Aorta (tissue), 5 donors: ENCODE measurements around the gene SLC24A3. TPM values are rescaled to one million over a fixed set of nuclear protein-coding genes. Genes with fewer than 3 reads are reported as not detected.

Source experiments
- ATAC-seq: fragments of 200-7000 bp; cut with Tn5 transposase; one replicate; pipeline ENCODE4 v1.9.1; 2022; ENCODE audit warnings: moderate library complexity; ENCODE audit not compliant: low FRiP score
- DNase-seq, 2 donors: peaks; one replicate each; pipeline ENCODE4 v3.0.0-alpha.2; 2020
- H3K27ac ChIP-seq, 2 donors: one replicate each; pipeline ENCODE4 v1.5.1; 2013; ENCODE audit warnings: low read length in 2 of 2, mild to moderate bottlenecking in 2 of 2, moderate library complexity in 2 of 2, control low read depth in 1 of 2, inconsistent platforms in 1 of 2, low read depth in 1 of 2
- H3K27me3 ChIP-seq, 2 donors: one replicate each; pipeline ENCODE4 v1.6.1; 2013; ENCODE audit warnings: control low read depth in 1 of 2, low read length in 1 of 2, mild to moderate bottlenecking in 1 of 2, moderate library complexity in 1 of 2; ENCODE audit not compliant: insufficient read depth in 2 of 2, control insufficient read depth in 1 of 2
- H3K36me3 ChIP-seq, 2 donors: one replicate each; pipeline ENCODE4 v1.6.1; 2013; ENCODE audit warnings: control low read depth in 1 of 2, low read length in 1 of 2, mild to moderate bottlenecking in 1 of 2; ENCODE audit not compliant: insufficient read depth in 2 of 2, control insufficient read depth in 1 of 2
- H3K4me1 ChIP-seq, 2 donors: one replicate each; pipeline ENCODE4 v1.6.1; 2013; ENCODE audit warnings: low read length in 2 of 2, control low read depth in 1 of 2, mild to moderate bottlenecking in 1 of 2, moderate library complexity in 1 of 2; ENCODE audit not compliant: insufficient read depth in 2 of 2, control insufficient read depth in 1 of 2
- H3K4me3 ChIP-seq, 2 donors: one replicate each; pipeline ENCODE4 v1.5.1; 2013; ENCODE audit warnings: low read length in 2 of 2, control low read depth in 1 of 2, mild to moderate bottlenecking in 1 of 2
- H3K9me3 ChIP-seq: one replicate; pipeline ENCODE4 v1.6.1; 2013; ENCODE audit warnings: mild to moderate bottlenecking, low read length; ENCODE audit not compliant: control insufficient read depth
- WGBS, 2 donors: extraction: QIAGEN DNeasy Blood & Tissue Kit; methylation state at CpG; one replicate each; pipeline ENCODE4 v1.1.7; 2013; 5-methylcytosine and 5-hydroxymethylcytosine counted together
- intact Hi-C, 2 donors: fragments of 100-400 bp; cut with DNase I; formaldehyde crosslinking; loops; one replicate each; pipeline versions ENCODE4 v1.14.2 to v1.15.0; 2022
- polyA plus RNA-seq, 2 donors: library from polyadenylated mRNA; stranded (reverse); fragments of 200-250 nt; gene quantifications; one replicate each; pipeline ENCODE4 v1.2.3, GENCODE V29; 2013
- total RNA-seq, 2 donors: library from RNA; stranded (reverse); fragmentation: NEBNext Ultra II Directional; extraction: Animal tissue kit (Norgen Biotek cat#: 25700); gene quantifications; one replicate each; pipeline ENCODE4 v1.2.1, GENCODE V29; 2021
- donor health status: healthy with polysubstance abuse.
- donor health status: Bipolar disorder and iron deficiency.
- donor health status: DM: no; HTN: no; CAD: no.
- donor health status: DM: no; HTN: no; CAD: no.
- donor health status: DM: yes; HTN: yes; CAD: no.

Gene SLC24A3
- total and polyA plus RNA-seq, 4 donors: 8.8 to 24.9 (median 19.1) TPM

DNA sequence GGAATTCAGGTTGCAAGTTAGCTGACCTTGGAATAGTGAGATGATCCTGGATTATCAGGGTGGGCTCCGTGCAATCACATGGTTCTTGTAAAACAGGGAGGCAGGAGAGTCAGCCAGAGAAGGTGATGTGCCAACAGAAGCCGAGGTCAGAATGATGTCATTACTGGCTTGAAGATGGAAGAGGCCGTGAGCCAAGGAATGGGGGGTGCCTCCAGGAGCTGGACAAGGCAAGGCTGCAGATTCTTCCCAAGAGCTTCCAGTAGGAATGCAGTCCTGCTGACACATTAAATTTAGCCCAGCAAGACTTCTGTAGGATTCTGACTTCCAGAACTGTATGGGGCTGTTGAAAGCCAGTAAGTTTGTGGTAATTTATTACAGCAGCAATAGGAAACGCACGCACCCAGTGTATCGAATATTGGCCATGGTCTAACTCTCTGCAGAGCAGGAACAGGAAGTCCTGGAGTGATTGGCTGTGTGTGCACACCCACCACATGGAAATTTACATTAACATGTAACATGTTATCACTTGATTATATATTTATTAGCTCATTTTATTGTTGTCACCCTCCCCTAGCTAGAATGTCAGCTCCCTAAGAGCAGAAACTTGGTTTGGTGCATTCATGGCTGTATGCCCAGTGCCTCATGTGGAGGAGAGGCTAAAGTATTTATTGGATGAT is 19.1 kb downstream of the SLC24A3 start:
- DNase-seq: no peak
- H3K9me3 ChIP-seq: no peaks in the 10 kb centered on the region
- no peaks in the 10 kb centered on the region for H3K4me1 ChIP-seq
- intact Hi-C loops: no loop called here
- H3K27me3 ChIP-seq: no peaks in the 10 kb centered on the region
- H3K4me3 ChIP-seq: no peak overlapping the region
- ATAC-seq: no peak
- H3K27ac ChIP-seq: no peak overlapping the region
- 64 to 68% methylated on average over 6 of the region's 6 CpGs for WGBS, 2 donors
- H3K36me3 ChIP-seq: no peaks in the 10 kb centered on the region

DNA sequence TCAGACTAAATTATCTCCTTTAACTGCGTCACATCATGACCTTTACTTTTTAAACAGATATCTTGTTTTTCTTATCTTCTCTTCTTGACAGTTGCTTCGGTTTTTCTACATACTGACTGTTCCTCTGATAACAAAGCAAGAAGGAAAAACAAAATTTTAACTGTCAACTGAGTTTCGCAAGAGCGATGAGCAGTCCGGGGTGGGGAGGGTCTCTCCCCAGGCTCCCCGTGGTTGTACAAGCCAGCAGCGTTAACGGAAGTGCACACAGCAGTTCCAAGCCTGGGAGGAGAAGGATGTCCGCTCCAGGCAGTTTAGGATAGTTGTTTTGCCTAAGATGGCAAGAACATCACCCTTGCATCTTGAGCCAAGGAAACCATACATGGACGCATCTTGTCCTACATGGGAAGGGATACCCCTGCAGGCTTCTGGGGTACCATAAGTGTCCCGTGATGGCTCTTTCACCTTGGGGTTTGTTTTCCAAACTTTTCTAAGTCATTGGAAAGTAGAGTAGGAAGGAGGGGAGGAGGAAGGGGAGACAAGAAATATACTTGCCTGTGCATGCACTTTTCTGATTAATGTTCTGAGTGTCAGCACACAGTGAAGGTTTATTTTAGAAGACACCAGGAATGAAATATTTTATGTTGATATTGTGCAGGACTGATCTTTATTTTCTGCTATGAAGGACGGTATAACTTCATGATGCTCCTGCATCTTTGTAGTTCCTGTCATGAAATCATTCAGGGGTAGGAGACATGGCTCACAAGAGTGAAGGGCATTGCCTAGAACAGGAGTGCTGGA is 20.8 kb downstream of the SLC24A3 start:
- Histone ChIP-seq H3K4me1 (no peaks in the 10 kb centered on the region), H3K9me3 (no peaks in the 10 kb centered on the region), H3K27me3 (no peaks in the 10 kb centered on the region), H3K36me3 (no peaks in the 10 kb centered on the region), H3K4me3 (no peak overlapping the region), H3K27ac (no peak overlapping the region)
- intact Hi-C loops: no loop called here
- peak; percentile 56 for ATAC-seq
- WGBS, 2 donors: 79 to 80% methylated on average over 12 of the region's 12 CpGs
- DNase-seq: no peak

DNA sequence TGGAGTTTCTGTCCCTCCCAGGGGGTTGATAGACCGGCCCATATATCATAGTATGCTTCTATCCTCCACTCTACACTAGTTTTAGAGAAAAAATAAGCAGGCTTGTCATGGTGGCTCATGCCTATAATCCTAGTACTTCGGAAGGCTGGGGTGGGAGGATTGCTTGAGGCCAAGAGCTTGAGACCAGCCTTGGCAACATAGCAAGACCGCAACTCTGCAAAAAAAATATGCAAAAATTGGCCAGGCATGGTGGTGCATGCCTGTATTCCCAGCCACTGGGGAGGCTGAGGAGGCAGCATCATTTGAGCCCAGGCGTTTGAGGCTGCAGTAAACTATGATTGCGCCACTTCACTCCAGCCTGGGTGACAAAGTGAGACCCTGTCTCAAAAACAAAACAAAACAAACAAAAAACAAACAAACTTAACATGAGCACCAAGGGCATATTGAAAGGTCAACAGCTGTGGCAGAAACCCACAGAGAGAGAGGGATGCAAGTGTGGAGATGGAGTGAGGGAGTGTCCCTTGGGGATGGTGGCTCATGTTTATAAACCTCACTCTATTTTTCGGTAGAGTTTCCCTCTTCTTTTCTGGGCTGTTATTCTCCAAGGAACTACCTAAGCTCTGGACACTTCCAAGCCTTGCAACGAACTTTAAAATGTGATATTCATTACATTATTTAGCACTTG is 24.1 kb downstream of the SLC24A3 start:
- H3K27ac ChIP-seq: no peak overlapping the region
- WGBS, 2 donors: 90 to 92% methylated on average over 7 of the region's 7 CpGs
- intact Hi-C loops: no loop called here
- H3K4me1 ChIP-seq: no peaks in the 10 kb centered on the region
- H3K36me3 ChIP-seq: no peaks in the 10 kb centered on the region
- H3K27me3 ChIP-seq: no peaks in the 10 kb centered on the region
- no peak overlapping the region for H3K4me3 ChIP-seq
- ATAC-seq: no peak
- no peaks in the 10 kb centered on the region for H3K9me3 ChIP-seq
- no peak for DNase-seq

DNA sequence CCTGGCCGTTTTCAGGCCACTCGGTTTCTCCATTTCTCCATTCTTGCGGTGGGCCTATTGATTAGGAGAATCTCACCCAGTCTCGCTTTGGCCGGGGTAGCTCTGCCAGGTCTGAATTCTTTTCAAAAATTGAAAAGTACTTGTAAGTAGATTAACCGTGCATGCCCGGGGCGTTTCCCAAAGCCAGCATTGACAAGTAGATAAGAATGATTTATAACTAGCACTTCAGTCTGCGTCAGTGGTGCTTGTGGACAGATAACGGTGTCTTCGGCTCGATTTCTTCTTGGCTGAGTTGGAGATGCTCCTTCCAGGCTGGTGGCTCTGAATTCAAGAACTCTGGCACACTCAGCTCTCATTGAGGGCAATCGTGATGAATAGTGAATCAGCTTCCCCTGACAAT is 29.0 kb downstream of the SLC24A3 start:
- no peaks in the 10 kb centered on the region for H3K9me3 ChIP-seq
- no peaks in the 10 kb centered on the region for H3K27me3 ChIP-seq
- no peak for DNase-seq
- H3K4me3 ChIP-seq: no peak overlapping the region
- intact Hi-C loops: no loop called here
- H3K36me3 ChIP-seq: no peaks in the 10 kb centered on the region
- no peaks in the 10 kb centered on the region for H3K4me1 ChIP-seq
- no peak for ATAC-seq
- WGBS, 2 donors: 78 to 80% methylated on average over 13 of the region's 13 CpGs
- no peak overlapping the region for H3K27ac ChIP-seq

DNA sequence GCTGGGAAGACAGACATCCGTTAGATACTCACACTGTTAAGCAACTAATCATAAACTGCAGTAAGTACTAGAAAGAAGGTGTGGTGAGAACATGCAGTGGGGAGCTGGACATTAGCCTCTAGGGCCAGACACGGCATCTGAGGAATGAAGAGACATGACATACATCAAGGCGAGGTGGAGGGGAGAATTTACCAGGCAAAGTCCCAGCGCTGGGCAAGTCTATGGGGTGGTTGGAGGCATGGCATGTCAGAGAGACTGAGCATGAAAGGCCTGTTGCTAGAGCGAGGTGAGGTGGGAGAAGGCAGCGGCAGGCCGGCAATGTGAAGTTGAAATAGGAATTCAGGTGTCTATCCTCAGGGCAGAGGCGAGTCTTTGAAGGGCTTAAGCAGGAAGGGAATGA is 31.8 kb downstream of the SLC24A3 start:
- Histone ChIP-seq H3K4me1 (no peaks in the 10 kb centered on the region), H3K36me3 (no peaks in the 10 kb centered on the region), H3K9me3 (no peaks in the 10 kb centered on the region), H3K4me3 (no peak overlapping the region), H3K27ac (no peak overlapping the region), H3K27me3 (no peaks in the 10 kb centered on the region)
- intact Hi-C loops: no loop called here
- DNase-seq: no peak
- 92 to 97% methylated on average over 8 of the region's 8 CpGs for WGBS, 2 donors
- no peak for ATAC-seq

DNA sequence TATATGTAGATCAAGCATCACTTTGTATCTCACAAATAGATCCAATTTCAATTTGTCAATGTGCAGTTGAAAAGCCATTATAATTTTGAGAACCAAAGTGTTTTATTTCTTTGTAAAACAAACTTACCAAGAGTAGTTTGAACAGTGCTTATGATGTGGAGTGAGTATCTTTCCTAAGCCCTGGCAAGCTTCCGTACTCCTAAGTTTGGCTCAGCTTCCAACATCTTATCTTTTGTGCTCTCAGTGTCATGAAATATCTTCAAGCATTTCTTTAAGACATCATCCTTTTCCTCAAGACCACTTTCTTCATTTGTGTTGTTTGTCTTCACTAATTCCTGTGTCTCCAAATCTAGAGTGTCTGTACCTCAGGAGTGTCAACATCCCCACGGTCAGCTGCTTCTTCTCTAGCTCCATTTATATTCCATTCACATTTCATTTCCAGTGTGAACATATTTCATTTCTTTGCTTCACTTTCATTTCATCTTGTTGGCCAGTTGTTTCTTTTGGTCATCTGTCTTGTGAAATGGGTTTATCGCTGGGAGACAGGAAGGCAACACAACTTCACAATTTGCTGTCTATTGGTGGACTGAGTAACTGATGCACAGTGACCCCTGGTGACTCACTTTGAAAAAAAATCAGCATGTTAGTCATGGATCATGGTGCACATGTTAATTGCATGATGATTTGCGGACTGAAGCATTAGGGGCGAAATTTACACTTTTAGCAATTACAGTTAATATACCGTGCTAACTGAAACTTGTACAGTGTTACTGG is 36.9 kb downstream of the SLC24A3 start:
- H3K4me1 ChIP-seq: no peaks in the 10 kb centered on the region
- WGBS, 2 donors: 92% methylated on average over 6 of the region's 6 CpGs
- peak; percentile 71 for ATAC-seq
- H3K27ac ChIP-seq: no peak overlapping the region
- no peaks in the 10 kb centered on the region for H3K36me3 ChIP-seq
- DNase-seq: no peak
- H3K4me3 ChIP-seq: no peak overlapping the region
- H3K27me3 ChIP-seq: no peaks in the 10 kb centered on the region
- H3K9me3 ChIP-seq: no peaks in the 10 kb centered on the region
- intact Hi-C loops: no loop called here

DNA sequence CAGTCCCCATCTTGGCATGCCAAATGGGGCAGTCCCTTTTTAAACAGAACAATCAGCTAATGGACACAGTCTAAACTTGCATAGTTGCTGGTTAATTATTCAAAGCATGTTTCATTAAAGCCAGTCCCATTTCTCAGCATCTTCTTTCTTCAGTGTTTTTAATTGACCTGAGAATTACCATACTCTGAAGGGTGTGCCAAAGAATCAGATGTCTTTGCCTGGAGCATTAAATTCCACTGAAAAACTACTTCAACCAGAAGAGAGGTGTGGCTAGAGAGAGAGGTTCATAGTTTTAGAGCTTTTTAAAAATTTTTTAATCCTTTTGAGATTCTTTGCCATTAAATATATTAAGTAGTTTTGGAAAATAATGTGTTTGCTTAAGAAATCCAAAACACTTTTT is 37.9 kb downstream of the SLC24A3 start:
- Histone ChIP-seq H3K27ac (no peak overlapping the region), H3K36me3 (no peaks in the 10 kb centered on the region), H3K4me3 (no peak overlapping the region), H3K27me3 (no peaks in the 10 kb centered on the region), H3K4me1 (no peaks in the 10 kb centered on the region), H3K9me3 (no peaks in the 10 kb centered on the region)
- ATAC-seq (no peak), DNase-seq (no peak)
- intact Hi-C loops: no loop called here

DNA sequence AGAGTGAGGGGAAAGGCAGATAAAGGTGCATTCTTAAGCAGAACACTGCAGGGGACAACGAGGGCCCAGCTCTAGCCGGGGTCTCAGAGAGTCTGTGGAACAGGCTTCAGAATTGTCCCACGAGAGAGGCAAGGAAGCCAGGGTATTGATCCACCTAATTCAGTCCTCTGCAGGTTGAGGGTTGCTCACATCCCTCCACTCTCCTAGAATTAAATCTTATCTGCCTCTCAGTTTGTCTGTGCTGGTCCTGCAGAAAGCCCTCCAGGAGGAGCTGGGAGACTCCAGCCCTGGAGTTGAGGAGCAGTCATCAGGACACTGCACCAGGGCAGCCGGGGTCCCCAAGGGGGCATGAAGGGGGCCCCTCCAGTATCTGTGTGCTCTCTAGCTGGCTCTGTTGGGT is 39.1 kb downstream of the SLC24A3 start:
- H3K4me1 ChIP-seq: no peaks in the 10 kb centered on the region
- no peaks in the 10 kb centered on the region for H3K36me3 ChIP-seq
- H3K4me3 ChIP-seq: no peak overlapping the region
- H3K27me3 ChIP-seq: no peaks in the 10 kb centered on the region
- intact Hi-C loops: no loop called here
- no peak for ATAC-seq
- 94 to 97% methylated on average over 4 of the region's 4 CpGs for WGBS, 2 donors
- H3K9me3 ChIP-seq: no peaks in the 10 kb centered on the region
- H3K27ac ChIP-seq: no peak overlapping the region
- DNase-seq: no peak
